Progenitor cell of endocrine pancreas (in vitro differentiated cells): ENCODE results near the gene ISL1. TPM values are rescaled to one million over a fixed set of nuclear protein-coding genes. Genes with fewer than 3 reads are reported as not detected.
A peak's percentile ranks its signal among the peaks of the same experiment; 100 is the strongest.

Source experiments
- DNase-seq: peaks from one replicate; pipeline ENCODE4 v3.0.0; 2021; ENCODE audit warnings: low spot score; ENCODE audit not compliant: unreplicated experiment
- H3K27ac Mint-ChIP-seq: 2 replicates; pipeline ENCODE4 v1.8.0; 2021; ENCODE audit warnings: mild to moderate bottlenecking, moderate library complexity, mixed read lengths
- H3K27me3 Mint-ChIP-seq: 2 replicates; pipeline ENCODE4 v1.8.0; 2021; ENCODE audit warnings: mixed read lengths
- H3K36me3 Mint-ChIP-seq: 2 replicates; pipeline ENCODE4 v1.8.0; 2022; ENCODE audit warnings: mixed read lengths; ENCODE audit not compliant: insufficient read depth
- H3K4me1 Mint-ChIP-seq: 2 replicates; pipeline ENCODE4 v1.8.0; 2021; ENCODE audit warnings: low read depth, mixed read lengths
- H3K4me3 Mint-ChIP-seq: 2 replicates; pipeline ENCODE4 v1.8.0; 2021; ENCODE audit warnings: low read depth, mild to moderate bottlenecking, moderate library complexity, mixed read lengths
- H3K9me3 Mint-ChIP-seq: 2 replicates; pipeline ENCODE4 v1.8.0; 2021; ENCODE audit warnings: low read depth, mixed read lengths
- total RNA-seq: library from RNA; stranded (reverse); gene quantifications from 2 replicates; pipeline ENCODE4 v1.2.1, GENCODE V29; 2021
- TF ChIP-seq, protein P1 (sequence below): fragments of 200-600 bp; sonication (generic); IDR thresholded peaks from one replicate; pipeline ENCODE4 v1.5.0; 2021; ENCODE audit warnings: antibody characterized with exemption, mild to moderate bottlenecking; ENCODE audit not compliant: unreplicated experiment

ISL1 gene
- total RNA-seq, 1 donor from 2014 or later, result 8.2 TPM

DNA sequence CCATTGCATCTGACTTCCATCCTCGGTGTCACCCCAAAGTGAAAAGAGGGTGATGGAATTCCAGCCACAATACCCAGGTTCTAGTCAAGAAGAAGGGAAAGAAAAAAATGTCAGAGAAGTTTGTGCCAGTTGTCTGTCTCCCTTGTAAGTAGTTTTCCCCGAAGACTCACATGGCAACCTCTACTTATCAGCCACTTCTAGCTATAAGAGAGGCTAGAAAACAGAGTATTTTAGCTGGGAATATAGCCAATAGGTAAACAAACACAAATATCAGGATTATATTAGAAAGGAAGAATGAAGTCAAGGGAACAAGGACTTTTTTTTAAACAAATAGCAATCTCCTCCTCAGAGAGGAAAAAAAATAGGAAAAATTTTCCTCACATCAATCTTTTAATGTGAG lies 12.2 kb upstream of the ISL1 start:
- H3K27ac Mint-ChIP-seq, result no peak overlapping the region
- H3K9me3 Mint-ChIP-seq, result no peaks in the 10 kb centered on the region
- H3K4me1 Mint-ChIP-seq, result peaks cover 6% of the 10 kb centered on the region
- TF ChIP-seq, protein P1, sequence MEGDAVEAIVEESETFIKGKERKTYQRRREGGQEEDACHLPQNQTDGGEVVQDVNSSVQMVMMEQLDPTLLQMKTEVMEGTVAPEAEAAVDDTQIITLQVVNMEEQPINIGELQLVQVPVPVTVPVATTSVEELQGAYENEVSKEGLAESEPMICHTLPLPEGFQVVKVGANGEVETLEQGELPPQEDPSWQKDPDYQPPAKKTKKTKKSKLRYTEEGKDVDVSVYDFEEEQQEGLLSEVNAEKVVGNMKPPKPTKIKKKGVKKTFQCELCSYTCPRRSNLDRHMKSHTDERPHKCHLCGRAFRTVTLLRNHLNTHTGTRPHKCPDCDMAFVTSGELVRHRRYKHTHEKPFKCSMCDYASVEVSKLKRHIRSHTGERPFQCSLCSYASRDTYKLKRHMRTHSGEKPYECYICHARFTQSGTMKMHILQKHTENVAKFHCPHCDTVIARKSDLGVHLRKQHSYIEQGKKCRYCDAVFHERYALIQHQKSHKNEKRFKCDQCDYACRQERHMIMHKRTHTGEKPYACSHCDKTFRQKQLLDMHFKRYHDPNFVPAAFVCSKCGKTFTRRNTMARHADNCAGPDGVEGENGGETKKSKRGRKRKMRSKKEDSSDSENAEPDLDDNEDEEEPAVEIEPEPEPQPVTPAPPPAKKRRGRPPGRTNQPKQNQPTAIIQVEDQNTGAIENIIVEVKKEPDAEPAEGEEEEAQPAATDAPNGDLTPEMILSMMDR, result no peak
- no peaks in the 10 kb centered on the region for H3K36me3 Mint-ChIP-seq
- H3K4me3 Mint-ChIP-seq, result no peak overlapping the region
- peaks cover 17% of the 10 kb centered on the region for H3K27me3 Mint-ChIP-seq
- DNase-seq, result no peak

DNA sequence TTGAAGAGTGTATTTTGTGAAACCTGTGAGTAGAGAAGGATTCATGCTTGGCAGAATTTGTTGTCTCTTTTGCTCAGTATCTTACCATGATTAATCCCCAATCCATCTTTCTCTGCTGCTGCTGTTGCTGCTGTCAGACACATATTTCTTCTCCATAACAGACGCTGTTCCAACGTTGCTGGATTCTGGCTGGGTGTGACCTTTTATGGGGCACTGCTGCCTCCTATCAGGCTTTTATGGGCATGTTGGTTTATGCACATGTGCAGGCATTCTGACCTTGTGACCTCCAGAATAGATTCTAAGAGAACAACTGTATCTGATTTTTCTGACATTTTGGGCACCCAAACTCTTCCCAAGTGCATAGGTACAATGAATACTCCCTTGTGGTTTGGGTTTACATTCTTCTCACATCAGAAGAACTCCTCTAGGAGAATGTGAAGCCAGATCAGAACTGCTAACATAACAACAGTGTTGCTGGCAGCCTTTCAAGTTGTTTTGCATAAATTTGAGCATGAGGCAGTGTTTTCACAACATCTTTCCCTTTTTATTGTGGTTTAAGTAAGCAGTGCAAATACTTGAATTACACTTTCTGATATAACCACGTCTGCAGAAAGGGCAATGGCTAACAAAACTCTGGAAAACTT lies 9.2 kb upstream of the ISL1 start:
- Mint-ChIP-seq H3K27ac (no peak overlapping the region), H3K27me3 (peaks cover 44% of the 10 kb centered on the region)
- DNase-seq, result no peak

DNA sequence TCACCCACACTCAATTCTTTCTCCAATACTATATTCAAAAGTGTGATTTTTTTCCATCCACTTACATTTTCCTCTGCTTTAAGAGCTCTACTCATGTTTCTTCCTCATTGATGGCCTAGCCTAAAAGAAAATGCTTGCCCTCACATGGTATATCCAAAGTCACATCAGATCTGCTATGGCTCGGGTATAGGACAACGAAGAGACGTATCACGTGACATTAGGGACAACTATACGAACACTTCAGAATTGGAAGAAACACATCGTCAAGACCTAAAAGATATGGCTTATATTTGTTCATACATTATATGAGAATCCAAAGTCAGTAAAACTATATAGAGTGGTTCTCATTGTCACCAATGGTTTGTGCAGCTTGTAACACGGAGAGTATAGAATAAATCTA lies 8.2 kb upstream of the ISL1 start:
- H3K36me3 Mint-ChIP-seq, result no peaks in the 10 kb centered on the region
- H3K4me1 Mint-ChIP-seq, result peaks cover 30% of the 10 kb centered on the region
- TF ChIP-seq, protein P1, result no peak
- DNase-seq, result no peak
- H3K9me3 Mint-ChIP-seq, result no peaks in the 10 kb centered on the region
- peaks cover 54% of the 10 kb centered on the region for H3K27me3 Mint-ChIP-seq
- no peak overlapping the region for H3K4me3 Mint-ChIP-seq
- H3K27ac Mint-ChIP-seq, result no peak overlapping the region

More for the DNA sequence above, 9.2 kb upstream of the ISL1 start:
- Mint-ChIP-seq H3K4me1 (peaks cover 25% of the 10 kb centered on the region), H3K4me3 (no peak overlapping the region), H3K36me3 (no peaks in the 10 kb centered on the region), H3K9me3 (no peaks in the 10 kb centered on the region)
- TF ChIP-seq, protein P1, result peak; percentile 15

DNA sequence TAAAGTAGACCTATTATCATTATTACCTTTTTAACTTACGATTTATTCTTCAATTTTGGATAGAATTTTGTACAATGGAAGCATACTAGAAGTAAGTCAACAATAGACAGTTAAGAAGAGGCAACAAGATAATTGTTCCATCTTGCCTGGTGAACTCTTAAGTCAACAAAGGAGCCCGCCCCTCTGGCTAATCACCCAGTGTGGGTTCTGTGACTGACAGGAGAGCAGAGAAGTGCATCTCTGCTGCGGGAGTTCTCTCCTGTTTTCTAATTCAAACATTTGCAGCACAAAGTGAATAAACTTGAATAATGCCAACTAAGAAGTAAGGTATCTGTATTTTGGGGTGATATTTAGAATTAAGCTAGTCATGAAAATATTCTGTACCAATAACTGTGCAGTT lies 6.7 kb upstream of the ISL1 start:
- Mint-ChIP-seq H3K9me3 (no peaks in the 10 kb centered on the region), H3K4me1 (peaks cover 34% of the 10 kb centered on the region), H3K36me3 (no peaks in the 10 kb centered on the region), H3K27ac (no peak overlapping the region), H3K4me3 (no peak overlapping the region), H3K27me3 (peaks cover 64% of the 10 kb centered on the region)
- DNase-seq, result no peak
- TF ChIP-seq, protein P1, result no peak

DNA sequence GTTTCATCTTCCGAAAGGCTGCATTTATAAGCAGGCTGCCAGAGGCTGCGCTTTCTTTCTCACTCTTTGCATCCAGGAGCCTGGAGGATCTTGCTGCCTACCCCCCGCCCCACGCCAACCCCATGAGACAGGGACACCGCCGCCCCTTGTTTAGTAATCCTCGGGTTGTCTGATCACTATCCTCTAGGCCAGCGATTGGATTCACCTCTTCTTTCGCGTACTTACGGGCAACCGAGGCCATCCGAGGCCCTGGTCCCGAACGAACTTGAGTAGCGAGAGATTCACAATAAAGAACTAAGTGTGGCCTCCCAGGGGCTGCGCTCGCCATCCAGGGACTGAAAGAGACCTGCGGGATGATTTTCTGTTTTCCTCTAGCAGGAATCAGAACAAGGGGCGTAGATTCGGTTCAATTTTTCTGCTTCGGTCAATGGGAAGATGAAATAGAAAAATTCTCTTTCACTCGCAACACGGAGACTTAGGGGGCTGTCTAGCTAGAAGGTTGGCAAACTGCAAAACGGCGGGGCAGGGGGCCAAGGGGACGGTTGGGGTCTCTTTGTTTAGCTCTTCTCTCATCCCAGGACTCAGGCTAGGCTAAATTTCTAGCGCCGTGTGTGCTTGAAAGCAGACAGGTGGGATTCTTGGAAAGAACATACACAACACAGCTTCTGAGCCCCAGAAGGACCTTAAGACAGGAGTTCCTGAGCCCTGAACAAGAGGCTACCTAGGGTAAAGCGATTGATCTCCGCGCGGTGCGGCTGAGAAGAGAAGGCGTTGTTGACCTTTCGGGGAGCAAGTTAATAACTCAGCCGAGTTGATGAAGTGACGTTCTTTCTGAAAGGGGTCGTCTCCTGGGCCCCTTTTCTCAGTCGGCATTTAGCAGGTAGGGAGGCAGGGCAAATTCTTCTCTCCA lies 5.8 kb upstream of the ISL1 start:
- TF ChIP-seq, protein P1, result no peak
- Mint-ChIP-seq H3K27ac (peak overlapping the region; percentile 70), H3K27me3 (peaks cover 70% of the 10 kb centered on the region), H3K9me3 (no peaks in the 10 kb centered on the region), H3K4me3 (peak overlapping the region; percentile 67), H3K4me1 (peaks cover 41% of the 10 kb centered on the region), H3K36me3 (no peaks in the 10 kb centered on the region)
- DNase-seq, result no peak
